ENCODE data around the gene FAIM2.

The FAIM2 gene

DNA sequence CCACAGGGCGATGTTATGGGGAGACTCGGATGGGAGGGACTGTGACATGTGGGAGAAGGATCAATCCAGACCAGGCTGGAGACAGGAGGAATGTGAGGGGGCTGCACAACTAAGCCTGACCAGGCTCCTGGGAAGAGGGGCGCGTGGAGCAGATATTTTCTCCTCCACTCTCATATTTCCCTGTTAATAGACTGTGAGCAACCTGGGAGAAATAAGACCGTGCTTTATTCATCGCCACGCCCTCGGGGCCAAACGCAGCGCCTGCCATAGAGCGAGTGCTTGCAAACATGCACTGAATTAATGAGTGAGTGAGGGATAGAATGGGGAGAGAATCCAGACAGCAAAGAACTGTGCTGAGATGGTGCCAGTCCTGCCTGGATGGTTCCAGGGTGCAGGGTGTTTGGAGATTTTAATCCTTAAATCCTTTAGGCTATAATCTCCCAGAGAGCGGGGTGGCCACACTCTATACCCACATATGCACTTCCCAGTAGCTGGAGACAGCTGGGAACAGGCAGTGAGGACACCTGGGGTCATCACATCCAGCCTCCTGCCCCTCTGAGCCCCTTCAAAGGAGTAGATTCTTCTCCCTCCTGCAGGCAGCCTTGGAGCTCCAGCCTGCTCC is 13.6 kb upstream of the FAIM2 start:
- TF ChIP-seq, protein P1, sequence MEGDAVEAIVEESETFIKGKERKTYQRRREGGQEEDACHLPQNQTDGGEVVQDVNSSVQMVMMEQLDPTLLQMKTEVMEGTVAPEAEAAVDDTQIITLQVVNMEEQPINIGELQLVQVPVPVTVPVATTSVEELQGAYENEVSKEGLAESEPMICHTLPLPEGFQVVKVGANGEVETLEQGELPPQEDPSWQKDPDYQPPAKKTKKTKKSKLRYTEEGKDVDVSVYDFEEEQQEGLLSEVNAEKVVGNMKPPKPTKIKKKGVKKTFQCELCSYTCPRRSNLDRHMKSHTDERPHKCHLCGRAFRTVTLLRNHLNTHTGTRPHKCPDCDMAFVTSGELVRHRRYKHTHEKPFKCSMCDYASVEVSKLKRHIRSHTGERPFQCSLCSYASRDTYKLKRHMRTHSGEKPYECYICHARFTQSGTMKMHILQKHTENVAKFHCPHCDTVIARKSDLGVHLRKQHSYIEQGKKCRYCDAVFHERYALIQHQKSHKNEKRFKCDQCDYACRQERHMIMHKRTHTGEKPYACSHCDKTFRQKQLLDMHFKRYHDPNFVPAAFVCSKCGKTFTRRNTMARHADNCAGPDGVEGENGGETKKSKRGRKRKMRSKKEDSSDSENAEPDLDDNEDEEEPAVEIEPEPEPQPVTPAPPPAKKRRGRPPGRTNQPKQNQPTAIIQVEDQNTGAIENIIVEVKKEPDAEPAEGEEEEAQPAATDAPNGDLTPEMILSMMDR (IDR thresholded peaks at IDR 0.05; ENCODE audit: borderline replicate concordance, insufficient read depth, low read depth, low read length), result no peak
- no peak overlapping the region for H3K4me3 ChIP-seq (ENCODE audit: low read depth, low read length)

DNA sequence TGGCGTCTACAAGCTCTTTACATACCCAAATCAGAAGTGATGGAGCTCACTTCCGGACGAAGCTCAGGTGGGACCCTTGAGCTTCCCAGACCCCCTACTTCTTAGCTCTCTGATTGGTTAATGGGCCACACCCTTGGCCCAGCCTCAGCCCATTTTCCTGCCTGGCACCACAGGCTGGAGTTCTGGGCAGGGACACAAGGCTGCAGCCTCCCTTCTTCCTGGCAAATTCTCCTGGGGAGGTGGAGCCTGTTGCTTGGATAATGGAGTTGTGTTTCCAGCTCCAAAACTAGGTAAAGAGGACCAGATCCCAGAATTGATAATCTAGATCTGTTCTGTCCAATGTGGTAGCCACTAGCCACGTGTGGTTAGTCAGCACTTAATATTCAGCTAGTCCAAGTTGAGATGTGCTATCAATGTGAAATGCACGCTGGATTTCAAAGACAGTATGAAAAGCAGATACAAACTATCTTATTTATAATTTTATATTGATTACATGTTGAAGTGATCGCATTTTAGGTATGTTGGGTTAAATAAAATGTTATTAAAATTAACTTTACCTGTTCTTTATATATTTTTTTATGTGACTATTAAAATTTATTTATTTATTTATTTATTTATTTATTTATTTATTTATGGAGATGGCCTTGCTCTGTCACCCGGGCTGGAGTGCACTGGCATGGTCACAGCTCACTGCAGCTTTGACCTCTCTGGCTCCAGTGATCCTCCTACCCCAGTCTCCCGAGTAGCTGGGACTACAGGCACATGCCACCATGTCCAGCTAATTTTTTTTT is 12.6 kb upstream of the FAIM2 start:
- TF ChIP-seq, protein P1 (IDR thresholded peaks at IDR 0.05; ENCODE audit: borderline replicate concordance, insufficient read depth, low read depth, low read length), result no peak
- H3K4me3 ChIP-seq (ENCODE audit: low read depth, low read length), result no peak overlapping the region

DNA sequence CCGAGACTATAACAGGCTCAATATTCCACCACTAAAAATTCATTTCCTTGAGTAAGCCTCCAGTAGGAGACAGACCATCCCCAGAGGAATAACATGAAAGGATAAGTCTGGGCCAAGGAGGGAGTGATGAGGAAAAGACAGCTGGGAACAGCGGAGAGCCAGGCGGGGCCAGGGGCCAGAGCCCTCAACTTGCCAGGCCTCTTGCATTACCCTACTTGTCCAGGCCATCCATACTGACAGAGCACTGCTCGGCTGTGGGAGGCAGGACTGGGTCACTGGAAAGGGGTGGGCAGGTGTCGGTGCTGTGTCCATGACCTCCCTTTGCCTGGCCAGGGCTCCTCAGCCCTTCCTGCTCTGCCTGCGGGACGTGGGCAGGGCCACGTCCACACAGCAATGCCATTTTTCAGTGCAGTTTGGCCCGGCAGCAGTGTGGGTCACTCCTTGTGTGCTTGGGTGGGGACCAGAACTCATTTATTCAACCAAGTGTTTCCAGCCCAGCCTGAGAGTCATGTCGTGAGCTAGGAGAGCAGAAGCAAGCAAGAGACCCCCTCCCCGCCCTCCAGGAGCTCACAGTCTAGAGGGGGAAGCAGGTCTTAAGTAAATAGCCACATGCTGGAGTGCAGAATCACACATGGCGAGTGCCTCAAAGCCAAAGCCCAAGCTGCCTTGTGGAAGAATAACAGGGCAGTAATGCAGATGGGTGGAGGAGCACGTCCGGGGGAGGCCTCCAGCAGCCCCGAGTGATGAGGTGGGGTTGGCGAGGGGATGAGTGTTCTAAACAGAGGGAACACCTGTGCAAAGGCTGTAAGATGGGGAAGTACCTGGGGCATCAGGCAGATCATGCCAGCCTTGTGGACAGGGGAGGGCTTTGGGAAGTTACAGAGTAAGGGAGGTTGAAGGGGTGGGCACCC is 8.9 kb upstream of the FAIM2 start:
- TF ChIP-seq, protein P1 (IDR thresholded peaks at IDR 0.05; ENCODE audit: borderline replicate concordance, insufficient read depth, low read depth, low read length), result no peak

DNA sequence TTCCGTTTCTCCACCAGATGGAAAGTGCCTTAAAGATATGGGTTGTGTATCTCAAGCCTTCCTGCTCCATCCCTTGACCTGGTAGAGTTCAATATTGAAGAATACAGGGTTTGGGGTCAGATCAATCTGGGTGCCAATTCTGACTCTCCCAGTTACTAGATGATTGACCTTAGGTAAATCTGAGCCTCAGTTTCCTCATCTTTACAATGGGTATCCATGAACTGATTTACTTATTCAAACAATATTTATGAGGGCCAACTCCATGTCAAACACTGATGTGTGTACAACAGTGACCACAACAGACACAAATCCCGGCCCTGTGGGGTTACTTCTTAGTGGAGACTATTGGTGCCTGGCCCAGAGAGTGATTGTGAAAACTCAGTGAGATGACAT is 7.5 kb upstream of the FAIM2 start:
- TF ChIP-seq, protein P1 (IDR thresholded peaks at IDR 0.05; ENCODE audit: borderline replicate concordance, insufficient read depth, low read depth, low read length), result no peak
- H3K4me3 ChIP-seq (ENCODE audit: low read depth, low read length), result no peak overlapping the region

More for the DNA sequence above, 8.9 kb upstream of the FAIM2 start:
- H3K4me3 ChIP-seq (ENCODE audit: low read depth, low read length), result no peak overlapping the region

DNA sequence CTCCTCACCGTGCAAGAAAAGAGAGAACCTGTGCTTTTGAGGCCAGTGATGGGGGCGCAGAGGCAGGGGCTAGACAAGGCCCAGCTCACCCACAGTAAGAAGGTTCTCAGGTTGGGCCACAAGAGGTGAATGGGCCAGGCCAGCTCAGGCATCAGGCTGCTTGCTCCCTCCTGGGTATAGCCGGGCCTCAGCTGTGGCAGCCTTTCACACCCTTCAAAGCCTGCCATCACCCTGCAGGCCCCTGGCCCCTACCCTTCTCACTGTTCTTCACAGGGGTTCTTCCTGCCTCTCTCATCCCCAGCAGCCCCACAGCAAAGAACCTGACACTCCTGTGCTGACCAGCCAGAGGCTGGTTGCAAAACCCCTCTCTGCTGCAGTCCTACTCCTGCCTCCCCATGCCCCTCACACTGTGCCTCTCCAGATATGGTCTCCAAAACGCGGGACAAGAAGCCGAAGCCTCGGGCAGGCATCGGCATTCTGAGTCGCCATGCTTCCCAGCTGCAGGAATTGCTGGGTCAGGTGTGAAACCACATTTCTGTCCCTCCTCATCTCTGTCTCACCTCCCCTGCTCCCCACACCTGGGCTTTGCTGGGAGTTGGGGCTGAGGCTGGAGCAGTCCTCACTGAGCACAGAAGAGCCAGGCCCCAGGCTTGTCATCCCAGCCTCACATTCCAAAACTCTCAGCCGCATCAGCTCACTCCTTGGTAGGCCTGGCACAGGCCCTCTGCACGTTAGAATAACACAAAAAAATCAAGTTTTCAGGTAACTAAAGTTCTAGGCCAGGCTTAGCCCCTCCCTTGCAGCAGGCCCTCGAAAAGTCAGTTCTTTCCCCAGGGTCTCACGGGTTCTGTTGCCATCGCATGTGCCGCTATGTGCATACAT is 6.9 kb upstream of the FAIM2 start:
- TF ChIP-seq, protein P1 (IDR thresholded peaks at IDR 0.05; ENCODE audit: borderline replicate concordance, insufficient read depth, low read depth, low read length), result no peak
- no peak overlapping the region for H3K4me3 ChIP-seq (ENCODE audit: low read depth, low read length)

DNA sequence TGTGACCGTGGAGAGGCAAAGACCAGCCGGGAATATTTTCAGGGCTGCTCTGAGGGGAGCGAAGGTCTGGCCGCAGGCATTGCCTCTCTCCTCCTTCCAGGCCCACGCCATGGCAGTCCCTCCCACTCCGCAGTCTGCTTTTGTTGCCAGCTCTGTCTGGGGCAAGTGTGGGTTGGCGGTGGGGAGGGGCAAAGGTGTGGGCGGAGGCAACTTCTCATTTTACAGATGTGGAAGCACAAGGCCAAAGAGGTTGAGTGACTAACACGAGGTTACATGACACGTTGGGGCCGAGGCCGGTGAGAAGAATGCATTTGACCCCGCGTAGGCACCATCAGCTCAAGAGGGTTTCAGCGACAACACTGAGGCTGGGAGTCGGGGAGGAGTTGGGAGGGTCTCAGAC is 6.1 kb upstream of the FAIM2 start:
- H3K4me3 ChIP-seq (ENCODE audit: low read depth, low read length), result no peak overlapping the region
- TF ChIP-seq, protein P1 (IDR thresholded peaks at IDR 0.05; ENCODE audit: borderline replicate concordance, insufficient read depth, low read depth, low read length), result no peak

All from GM12875 (cell line).